ENCODE data around the gene PSEN1.

DNA sequence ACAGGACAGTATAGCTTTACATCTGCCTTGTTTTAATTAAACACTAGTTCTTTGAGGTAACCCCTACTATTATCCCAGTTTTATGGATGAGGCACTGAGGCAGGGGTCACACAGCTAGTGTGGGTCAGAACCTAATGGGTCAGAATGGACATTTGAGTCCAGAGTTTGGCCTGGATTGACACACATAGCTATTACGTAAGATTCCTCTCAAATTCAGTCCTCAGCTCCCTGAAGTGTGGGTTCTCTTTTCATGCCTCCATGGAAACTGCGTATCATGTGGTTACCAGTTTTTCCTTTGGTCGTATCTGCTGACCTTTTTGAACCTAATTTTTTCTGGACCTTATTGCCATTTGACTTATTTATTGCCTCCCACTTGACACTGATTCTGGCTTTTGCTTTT, 40.4 kb downstream of the PSEN1 start:
- TF ChIP-seq, protein P1, sequence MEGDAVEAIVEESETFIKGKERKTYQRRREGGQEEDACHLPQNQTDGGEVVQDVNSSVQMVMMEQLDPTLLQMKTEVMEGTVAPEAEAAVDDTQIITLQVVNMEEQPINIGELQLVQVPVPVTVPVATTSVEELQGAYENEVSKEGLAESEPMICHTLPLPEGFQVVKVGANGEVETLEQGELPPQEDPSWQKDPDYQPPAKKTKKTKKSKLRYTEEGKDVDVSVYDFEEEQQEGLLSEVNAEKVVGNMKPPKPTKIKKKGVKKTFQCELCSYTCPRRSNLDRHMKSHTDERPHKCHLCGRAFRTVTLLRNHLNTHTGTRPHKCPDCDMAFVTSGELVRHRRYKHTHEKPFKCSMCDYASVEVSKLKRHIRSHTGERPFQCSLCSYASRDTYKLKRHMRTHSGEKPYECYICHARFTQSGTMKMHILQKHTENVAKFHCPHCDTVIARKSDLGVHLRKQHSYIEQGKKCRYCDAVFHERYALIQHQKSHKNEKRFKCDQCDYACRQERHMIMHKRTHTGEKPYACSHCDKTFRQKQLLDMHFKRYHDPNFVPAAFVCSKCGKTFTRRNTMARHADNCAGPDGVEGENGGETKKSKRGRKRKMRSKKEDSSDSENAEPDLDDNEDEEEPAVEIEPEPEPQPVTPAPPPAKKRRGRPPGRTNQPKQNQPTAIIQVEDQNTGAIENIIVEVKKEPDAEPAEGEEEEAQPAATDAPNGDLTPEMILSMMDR (IDR thresholded peaks at IDR 0.05): no peak
- TF ChIP-seq RXRA (IDR thresholded peaks at IDR 0.05; ENCODE audit: borderline replicate concordance, low read depth) (no peak), POLR2AphosphoS5 (IDR thresholded peaks at IDR 0.05; ENCODE audit: low read depth, low read length) (no peak), TAF1 (IDR thresholded peaks at IDR 0.05; ENCODE audit: borderline replicate concordance, low read depth, low read length) (no peak), FOSL2 (IDR thresholded peaks at IDR 0.05; ENCODE audit: borderline replicate concordance, low read depth) (no peak), SMC3 (IDR thresholded peaks at IDR 0.05; ENCODE audit: low read depth, low read length) (no peak)
